ENCODE data around the gene RLBP1.

- TF ChIP-seq, protein P1, sequence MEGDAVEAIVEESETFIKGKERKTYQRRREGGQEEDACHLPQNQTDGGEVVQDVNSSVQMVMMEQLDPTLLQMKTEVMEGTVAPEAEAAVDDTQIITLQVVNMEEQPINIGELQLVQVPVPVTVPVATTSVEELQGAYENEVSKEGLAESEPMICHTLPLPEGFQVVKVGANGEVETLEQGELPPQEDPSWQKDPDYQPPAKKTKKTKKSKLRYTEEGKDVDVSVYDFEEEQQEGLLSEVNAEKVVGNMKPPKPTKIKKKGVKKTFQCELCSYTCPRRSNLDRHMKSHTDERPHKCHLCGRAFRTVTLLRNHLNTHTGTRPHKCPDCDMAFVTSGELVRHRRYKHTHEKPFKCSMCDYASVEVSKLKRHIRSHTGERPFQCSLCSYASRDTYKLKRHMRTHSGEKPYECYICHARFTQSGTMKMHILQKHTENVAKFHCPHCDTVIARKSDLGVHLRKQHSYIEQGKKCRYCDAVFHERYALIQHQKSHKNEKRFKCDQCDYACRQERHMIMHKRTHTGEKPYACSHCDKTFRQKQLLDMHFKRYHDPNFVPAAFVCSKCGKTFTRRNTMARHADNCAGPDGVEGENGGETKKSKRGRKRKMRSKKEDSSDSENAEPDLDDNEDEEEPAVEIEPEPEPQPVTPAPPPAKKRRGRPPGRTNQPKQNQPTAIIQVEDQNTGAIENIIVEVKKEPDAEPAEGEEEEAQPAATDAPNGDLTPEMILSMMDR (IDR thresholded peaks at IDR 0.05), result no peak
- no peak for TF ChIP-seq ZFX (IDR thresholded peaks at IDR 0.05; ENCODE audit: borderline replicate concordance)
Observed at GRCh38 chr15:89164712-89165211, 56.6 kb downstream of the RLBP1 start.
